Cardiac fibroblast (primary cell): ENCODE data around the gene EMID1.

Source experiments
- DNase-seq, 2 donors: peaks; one replicate each; pipeline versions ENCODE4 v3.0.0 to v3.0.0-alpha.2; 2010; ENCODE audit warnings: low read depth in 2 of 2
- H3K4me3 ChIP-seq, 2 donors: replicated peaks in 1 of 2; 1 replicate in 1 of 2; 2 replicates in 1 of 2; pipeline ENCODE4 v1.5.1; 2011; ENCODE audit warnings: low read depth in 2 of 2, low read length in 2 of 2, mild to moderate bottlenecking in 2 of 2, moderate library complexity in 1 of 2
- TF ChIP-seq, protein P1 (sequence below): IDR thresholded peaks from one replicate; pipeline ENCODE4 v1.5.1; 2011; ENCODE audit warnings: low read depth, mild to moderate bottlenecking, low read length, inconsistent platforms

Gene EMID1

GRCh38 chr22:29205594-29206371 is at the start of gene EMID1:
EMID1 (plus strand) TSS chr22:29205896; CDS start chr22:29206039, 143 bp downstream.
- H3K4me3 ChIP-seq: peak within 1 kb of the TSS; percentile 41 to 46
- TF ChIP-seq, protein P1, sequence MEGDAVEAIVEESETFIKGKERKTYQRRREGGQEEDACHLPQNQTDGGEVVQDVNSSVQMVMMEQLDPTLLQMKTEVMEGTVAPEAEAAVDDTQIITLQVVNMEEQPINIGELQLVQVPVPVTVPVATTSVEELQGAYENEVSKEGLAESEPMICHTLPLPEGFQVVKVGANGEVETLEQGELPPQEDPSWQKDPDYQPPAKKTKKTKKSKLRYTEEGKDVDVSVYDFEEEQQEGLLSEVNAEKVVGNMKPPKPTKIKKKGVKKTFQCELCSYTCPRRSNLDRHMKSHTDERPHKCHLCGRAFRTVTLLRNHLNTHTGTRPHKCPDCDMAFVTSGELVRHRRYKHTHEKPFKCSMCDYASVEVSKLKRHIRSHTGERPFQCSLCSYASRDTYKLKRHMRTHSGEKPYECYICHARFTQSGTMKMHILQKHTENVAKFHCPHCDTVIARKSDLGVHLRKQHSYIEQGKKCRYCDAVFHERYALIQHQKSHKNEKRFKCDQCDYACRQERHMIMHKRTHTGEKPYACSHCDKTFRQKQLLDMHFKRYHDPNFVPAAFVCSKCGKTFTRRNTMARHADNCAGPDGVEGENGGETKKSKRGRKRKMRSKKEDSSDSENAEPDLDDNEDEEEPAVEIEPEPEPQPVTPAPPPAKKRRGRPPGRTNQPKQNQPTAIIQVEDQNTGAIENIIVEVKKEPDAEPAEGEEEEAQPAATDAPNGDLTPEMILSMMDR: peak; percentile 21
- peak; percentile 9 to 36 for DNase-seq

GRCh38 chr22:29155966-29156365 is 49.7 kb upstream of the EMID1 start:
- no peak for DNase-seq
- TF ChIP-seq, protein P1: no peak
- H3K4me3 ChIP-seq: no peak overlapping the region

DNA sequence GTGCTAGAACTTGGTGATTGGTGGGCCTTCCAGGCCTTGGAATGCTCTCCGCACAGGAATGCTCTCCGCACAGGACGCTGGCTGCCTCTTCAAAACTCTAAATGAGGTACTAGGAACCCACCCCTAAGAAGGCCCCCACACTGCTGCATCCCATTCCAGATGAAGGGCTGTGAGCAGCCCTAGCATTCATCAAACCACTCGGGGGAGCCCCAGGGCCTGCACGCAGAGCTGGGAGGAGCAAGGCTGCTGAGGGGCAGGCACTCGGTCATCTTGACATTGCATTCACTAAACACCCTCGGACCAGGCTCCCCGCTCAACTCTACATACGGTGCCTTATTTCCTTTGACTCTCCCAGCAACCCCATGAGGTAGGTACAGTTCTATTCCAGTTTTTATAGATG is 49.2 kb upstream of the EMID1 start:
- TF ChIP-seq, protein P1: peak; percentile 25
- DNase-seq: peak in 1 of 2 donors; percentile 18
- no peak overlapping the region for H3K4me3 ChIP-seq

DNA sequence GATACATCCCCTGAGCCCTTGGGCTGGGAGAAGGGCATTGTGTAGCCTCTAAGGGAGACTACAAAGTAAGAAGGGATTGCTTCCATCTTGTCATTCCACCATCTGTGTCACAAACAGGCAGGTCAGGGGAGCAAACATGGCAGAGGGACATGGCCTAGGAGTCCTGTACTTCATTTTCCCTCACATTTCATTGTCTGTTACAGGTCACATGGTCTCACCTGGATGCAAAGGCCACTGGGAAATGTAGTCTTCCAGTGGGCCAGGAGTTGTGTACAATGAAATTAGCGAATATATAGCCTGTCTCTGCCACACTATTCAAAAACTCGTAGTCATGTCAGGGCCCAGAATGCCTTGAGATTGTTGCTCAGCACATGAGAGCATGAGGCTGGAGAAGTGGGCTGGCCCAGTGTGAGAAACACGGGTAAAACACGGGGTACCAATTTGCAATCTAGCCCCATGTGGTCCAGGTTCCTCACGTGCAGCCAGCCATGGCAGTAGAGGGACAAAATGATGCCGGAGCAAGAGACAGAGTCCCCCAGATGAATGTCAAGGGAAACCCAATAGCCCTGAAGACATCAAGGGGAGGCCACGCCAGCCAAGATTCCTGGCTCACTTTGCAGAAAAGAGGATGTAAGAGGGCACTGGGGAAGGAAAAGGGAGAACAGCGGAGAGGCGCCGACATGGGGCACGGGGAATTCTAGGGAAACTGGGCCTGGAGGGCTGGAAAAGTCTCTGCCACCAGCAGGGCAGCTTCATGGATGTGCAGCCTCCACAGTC is 47.7 kb upstream of the EMID1 start:
- TF ChIP-seq, protein P1: no peak
- DNase-seq: no peak
- no peak overlapping the region for H3K4me3 ChIP-seq

GRCh38 chr22:29158546-29158945 is 47.1 kb upstream of the EMID1 start:
- DNase-seq: no peak
- H3K4me3 ChIP-seq: no peak overlapping the region
- TF ChIP-seq, protein P1: no peak

DNA sequence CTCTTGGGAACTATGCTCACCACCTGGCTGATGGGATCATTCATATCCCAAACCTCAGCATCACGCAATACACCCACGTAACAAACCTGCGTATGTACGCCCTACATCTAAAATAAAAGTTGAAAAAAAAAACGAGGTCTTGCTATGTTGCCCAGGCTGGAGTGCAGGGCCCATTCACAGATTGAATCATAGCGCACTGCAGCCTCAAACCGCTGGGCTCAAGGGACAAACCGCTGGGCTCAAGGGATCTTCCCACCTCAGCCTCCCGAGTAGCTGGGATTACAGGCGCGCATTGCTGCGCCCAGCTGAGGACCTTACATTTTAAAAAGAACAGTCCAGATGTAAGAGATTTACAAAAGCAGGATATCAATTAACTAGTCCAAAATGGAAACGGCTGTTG is 41.9 kb upstream of the EMID1 start:
- TF ChIP-seq, protein P1: no peak
- H3K4me3 ChIP-seq: no peak overlapping the region
- DNase-seq: no peak
